Loucy (cell line): ENCODE data around the gene GARIN5A.

Experiments
- H2AFZ ChIP-seq: fragments of 200-600 bp; sonication (generic); 2 replicates; pipeline ENCODE4 v1.6.0; 2016; ENCODE audit warnings: antibody characterized with exemption, mild to moderate bottlenecking, low read length, moderate library complexity
- H3F3A ChIP-seq: fragments of 200-600 bp; 2 replicates; pipeline ENCODE4 v1.6.0; 2016; ENCODE audit warnings: antibody characterized with exemption, low read depth, mild to moderate bottlenecking
- H3K27me3 ChIP-seq: fragments of 200-600 bp; sonication (generic); 2 replicates; pipeline ENCODE4 v1.6.1; 2014; ENCODE audit warnings: low read length, mild to moderate bottlenecking; ENCODE audit not compliant: insufficient read depth, poor library complexity, severe bottlenecking
- H3K36me3 ChIP-seq: fragments of 200-600 bp; sonication (generic); 2 replicates; pipeline ENCODE4 v1.6.1; 2016; ENCODE audit warnings: low read length; ENCODE audit not compliant: insufficient read depth
- H3K4me1 ChIP-seq: fragments of 200-600 bp; sonication (generic); 2 replicates; pipeline ENCODE4 v1.5.1; 2014; ENCODE audit warnings: low read length, mild to moderate bottlenecking; ENCODE audit not compliant: insufficient read depth, poor library complexity, severe bottlenecking
- H3K4me2 ChIP-seq: fragments of 200-600 bp; sonication (generic); 2 replicates; pipeline ENCODE4 v1.6.0; 2014; ENCODE audit warnings: antibody characterized with exemption, low read length, low read depth, mild to moderate bottlenecking; ENCODE audit not compliant: poor library complexity, severe bottlenecking
- H3K4me3 ChIP-seq: fragments of 200-600 bp; sonication (generic); 2 replicates; pipeline ENCODE4 v1.5.1; 2014; ENCODE audit warnings: low read length, mild to moderate bottlenecking, mixed read lengths; ENCODE audit not compliant: poor library complexity, severe bottlenecking
- H3K79me2 ChIP-seq: fragments of 200-600 bp; sonication (generic); 2 replicates; pipeline ENCODE4 v1.6.1; 2014; ENCODE audit warnings: low read length; ENCODE audit not compliant: insufficient read depth
- H3K9ac ChIP-seq: fragments of 200-600 bp; sonication (generic); 2 replicates; pipeline ENCODE4 v1.6.0; 2014; ENCODE audit warnings: mild to moderate bottlenecking, low read depth, low read length, moderate library complexity; ENCODE audit not compliant: poor library complexity, severe bottlenecking
- H3K9me2 ChIP-seq: fragments of 200-600 bp; sonication (generic); replicated peaks from 2 replicates; pipeline ENCODE4 v1.6.1; 2016; ENCODE audit warnings: low read depth, low read length, mixed read lengths
- H3K9me3 ChIP-seq: fragments of 200-600 bp; sonication (generic); 2 replicates; pipeline ENCODE4 v1.6.1; 2014; ENCODE audit warnings: mild to moderate bottlenecking, antibody characterized with exemption, low read length, low read depth; ENCODE audit not compliant: insufficient read depth
- H4K20me1 ChIP-seq: fragments of 200-600 bp; sonication (generic); 2 replicates; pipeline ENCODE4 v1.6.0; 2014; ENCODE audit warnings: antibody characterized with exemption, low read length, mild to moderate bottlenecking; ENCODE audit not compliant: insufficient read depth, poor library complexity, severe bottlenecking
- EZH2phosphoT487 ChIP-seq: fragments of 200-600 bp; IDR thresholded peaks from 2 replicates; pipeline ENCODE4 v1.6.1; 2018; ENCODE audit warnings: antibody characterized with exemption, mild to moderate bottlenecking, moderate library complexity, borderline replicate concordance
- TF ChIP-seq, protein P1 (sequence below): fragments of 200-600 bp; sonication (generic); conservative IDR thresholded peaks from 2 replicates; pipeline ENCODE4 v1.5.1; 2014; ENCODE audit warnings: mild to moderate bottlenecking, antibody characterized with exemption, low read length

GARIN5A gene

DNA sequence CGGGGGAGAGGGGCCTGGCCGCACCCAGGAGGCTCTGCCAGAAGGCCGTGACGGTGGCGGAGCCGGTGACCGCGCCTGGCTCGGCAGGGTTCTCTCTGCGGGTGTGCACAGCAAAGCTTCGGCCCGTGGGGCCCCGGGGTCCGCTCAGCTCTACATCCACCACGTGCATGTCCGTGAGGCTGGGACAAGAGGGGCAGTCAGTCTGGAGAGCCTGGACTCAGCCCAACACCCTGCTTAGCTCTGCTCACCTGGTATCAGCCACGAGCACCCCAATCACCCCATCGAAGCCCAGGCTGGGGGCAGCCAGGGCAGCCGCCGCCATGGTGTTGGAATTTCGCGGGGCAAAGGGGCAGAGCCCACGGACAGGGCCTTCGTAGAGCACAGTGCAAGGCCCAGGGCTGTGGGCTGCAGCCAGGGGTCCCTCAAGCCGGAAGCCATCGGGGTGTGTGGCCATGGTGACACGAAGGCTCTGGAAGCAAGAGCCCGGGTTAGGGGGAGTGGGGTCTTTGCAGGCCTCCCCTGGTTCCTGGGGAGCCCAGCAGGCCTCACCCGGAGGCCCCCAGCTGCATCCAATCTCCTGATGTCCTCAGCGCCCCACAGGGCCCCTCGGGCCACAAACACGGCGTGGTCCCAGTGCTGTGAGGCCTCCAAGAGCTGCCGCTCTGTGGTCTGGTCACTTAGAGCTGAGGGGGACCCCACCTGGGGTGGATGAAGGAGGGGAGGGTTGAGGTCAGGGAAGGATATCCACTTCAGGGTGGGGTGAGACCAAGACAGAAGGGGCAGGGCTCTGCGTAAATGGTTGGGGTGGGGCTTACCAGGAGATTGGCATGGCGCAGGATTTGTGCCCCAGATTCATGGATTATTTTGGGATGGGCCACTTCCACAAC is 35.7 kb upstream of the GARIN5A start:
- no peak overlapping the region for H2AFZ ChIP-seq
- no peaks in the 10 kb centered on the region for H3K79me2 ChIP-seq
- peak overlapping the region; percentile 77 for H3K9ac ChIP-seq
- peaks cover 8% of the 10 kb centered on the region for H3K4me1 ChIP-seq
- H3K36me3 ChIP-seq, result no peaks in the 10 kb centered on the region
- H3K4me3 ChIP-seq, result peak overlapping the region; percentile 78
- no peaks in the 10 kb centered on the region for H3K9me3 ChIP-seq
- no peaks in the 10 kb centered on the region for H3K27me3 ChIP-seq
- TF ChIP-seq EZH2phosphoT487, result no peak
- TF ChIP-seq, protein P1, sequence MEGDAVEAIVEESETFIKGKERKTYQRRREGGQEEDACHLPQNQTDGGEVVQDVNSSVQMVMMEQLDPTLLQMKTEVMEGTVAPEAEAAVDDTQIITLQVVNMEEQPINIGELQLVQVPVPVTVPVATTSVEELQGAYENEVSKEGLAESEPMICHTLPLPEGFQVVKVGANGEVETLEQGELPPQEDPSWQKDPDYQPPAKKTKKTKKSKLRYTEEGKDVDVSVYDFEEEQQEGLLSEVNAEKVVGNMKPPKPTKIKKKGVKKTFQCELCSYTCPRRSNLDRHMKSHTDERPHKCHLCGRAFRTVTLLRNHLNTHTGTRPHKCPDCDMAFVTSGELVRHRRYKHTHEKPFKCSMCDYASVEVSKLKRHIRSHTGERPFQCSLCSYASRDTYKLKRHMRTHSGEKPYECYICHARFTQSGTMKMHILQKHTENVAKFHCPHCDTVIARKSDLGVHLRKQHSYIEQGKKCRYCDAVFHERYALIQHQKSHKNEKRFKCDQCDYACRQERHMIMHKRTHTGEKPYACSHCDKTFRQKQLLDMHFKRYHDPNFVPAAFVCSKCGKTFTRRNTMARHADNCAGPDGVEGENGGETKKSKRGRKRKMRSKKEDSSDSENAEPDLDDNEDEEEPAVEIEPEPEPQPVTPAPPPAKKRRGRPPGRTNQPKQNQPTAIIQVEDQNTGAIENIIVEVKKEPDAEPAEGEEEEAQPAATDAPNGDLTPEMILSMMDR, result no peak
- peak overlapping the region; percentile 65 for H3K4me2 ChIP-seq
- H3K9me2 ChIP-seq, result no peaks in the 10 kb centered on the region
- H4K20me1 ChIP-seq, result no peaks in the 10 kb centered on the region
- no peaks in the 10 kb centered on the region for H3F3A ChIP-seq

DNA sequence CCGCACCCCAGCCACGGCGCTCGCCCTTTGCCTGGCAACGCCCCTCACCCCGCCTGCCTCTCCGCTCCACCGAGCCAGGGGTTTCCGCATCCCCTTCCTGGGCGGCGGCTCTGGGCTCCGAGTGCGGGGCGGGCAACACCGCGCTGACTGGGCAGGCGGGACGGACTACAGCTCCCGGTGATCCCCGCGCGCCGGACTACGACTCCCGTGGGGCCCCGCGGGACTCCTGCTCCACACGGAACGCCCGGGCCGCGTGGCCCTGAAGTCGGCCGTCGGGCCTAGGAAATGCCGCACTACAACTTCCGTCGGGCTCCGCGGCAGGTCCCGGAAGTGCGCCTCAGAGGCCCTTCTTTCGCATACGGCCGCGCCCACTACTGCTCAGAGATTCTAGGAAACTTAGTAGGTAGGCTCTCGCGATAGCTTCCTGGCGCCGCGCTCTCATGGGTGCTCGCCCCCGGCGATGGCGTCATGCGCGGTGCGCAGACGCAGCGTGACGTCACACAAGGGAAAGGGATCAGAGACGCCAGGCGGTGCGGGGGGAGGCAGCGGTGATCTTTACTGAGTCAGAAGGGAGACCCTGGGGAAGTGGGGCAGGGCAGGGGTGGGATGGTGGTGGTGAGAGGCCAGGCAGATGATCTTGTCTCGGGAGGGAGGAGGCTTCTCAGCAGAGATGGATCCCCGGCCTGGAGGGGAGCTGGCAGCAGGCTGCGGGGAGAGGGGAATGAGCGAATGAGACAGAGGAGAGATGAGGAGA is 34.6 kb upstream of the GARIN5A start, which contains the start of gene JOSD2:
Gene JOSD2, minus strand, starts transcription at position 123 of the 754 bp plus-strand sequence. CDS start 760 bp downstream, outside the sequence.
- H3K36me3 ChIP-seq, result no peaks in the 10 kb centered on the region
- peak within 1 kb of the TSS; percentile 71 for H3K4me2 ChIP-seq
- H2AFZ ChIP-seq, result peak within 1 kb of the TSS; percentile 78
- TF ChIP-seq, protein P1, result no peak
- no peak for TF ChIP-seq EZH2phosphoT487
- H3K4me1 ChIP-seq, result peaks cover 8% of the 10 kb centered on the region
- no peaks in the 10 kb centered on the region for H3K9me2 ChIP-seq
- peak within 1 kb of the TSS; percentile 78 for H3K4me3 ChIP-seq
- H3K27me3 ChIP-seq, result no peaks in the 10 kb centered on the region
- no peaks in the 10 kb centered on the region for H3K9me3 ChIP-seq
- H4K20me1 ChIP-seq, result no peaks in the 10 kb centered on the region
- H3F3A ChIP-seq, result no peaks in the 10 kb centered on the region
- peak within 1 kb of the TSS; percentile 77 for H3K9ac ChIP-seq
- H3K79me2 ChIP-seq, result no peaks in the 10 kb centered on the region

DNA sequence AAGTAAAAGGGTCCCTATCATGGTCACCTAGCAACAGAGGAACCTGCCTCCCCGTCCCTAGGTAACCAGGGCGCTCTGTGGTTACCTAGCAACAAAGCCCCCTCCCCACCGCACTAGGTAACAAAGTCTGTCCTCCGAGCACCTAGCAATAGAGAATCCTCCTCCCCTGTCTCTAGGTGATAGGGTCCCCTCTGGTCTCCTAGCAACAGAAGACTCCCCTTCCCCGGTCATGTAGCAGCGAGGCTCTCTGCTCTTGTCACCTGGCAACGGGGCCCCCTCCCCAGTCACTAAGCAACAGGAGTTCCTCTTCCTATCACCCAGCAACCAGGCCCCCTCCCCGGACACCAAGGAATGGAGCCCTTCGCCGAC is 34.0 kb upstream of the GARIN5A start:
- H4K20me1 ChIP-seq, result no peaks in the 10 kb centered on the region
- H2AFZ ChIP-seq, result peak overlapping the region; percentile 78
- peak overlapping the region; percentile 63 for H3K9ac ChIP-seq
- peak overlapping the region; percentile 71 for H3K4me2 ChIP-seq
- TF ChIP-seq EZH2phosphoT487, result no peak
- TF ChIP-seq, protein P1, result no peak
- H3K27me3 ChIP-seq, result no peaks in the 10 kb centered on the region
- peak overlapping the region; percentile 78 for H3K4me3 ChIP-seq
- no peaks in the 10 kb centered on the region for H3K9me2 ChIP-seq
- H3K9me3 ChIP-seq, result no peaks in the 10 kb centered on the region
- no peaks in the 10 kb centered on the region for H3K36me3 ChIP-seq
- H3F3A ChIP-seq, result no peaks in the 10 kb centered on the region
- no peaks in the 10 kb centered on the region for H3K79me2 ChIP-seq
- peaks cover 8% of the 10 kb centered on the region for H3K4me1 ChIP-seq
